CD14-positive monocyte (primary cell): ENCODE data around the gene RAPGEF2. TPM values are rescaled to one million over a fixed set of nuclear protein-coding genes. Genes with fewer than 3 reads are reported as not detected.

ENCODE experiments used
- DNase-seq, 3 donors: peaks; one replicate each; pipeline ENCODE4 v3.0.0-alpha.2; 2011 to 2022
- H2AFZ ChIP-seq: 2 replicates; pipeline ENCODE4 v1.6.0; 2012; ENCODE audit warnings: mild to moderate bottlenecking, low read depth, low read length, inconsistent platforms; ENCODE audit not compliant: insufficient read depth, poor library complexity, severe bottlenecking
- H3K27ac ChIP-seq, 2 donors: 1 replicate in 1 of 2; 2 replicates in 1 of 2; pipeline ENCODE4 v1.5.1; 2012 to 2013; ENCODE audit warnings: low read length in 2 of 2, control low read depth in 1 of 2, inconsistent platforms in 1 of 2, low read depth in 1 of 2, mild to moderate bottlenecking in 1 of 2
- H3K27me3 ChIP-seq, 2 donors: one replicate each; pipeline versions ENCODE4 v1.6.0 to v1.6.1; 2011 to 2013; ENCODE audit warnings: low read length in 2 of 2; ENCODE audit not compliant: control insufficient read depth in 2 of 2, insufficient read depth in 2 of 2
- H3K36me3 ChIP-seq, 2 donors: replicated peaks in 1 of 2; 1 replicate in 1 of 2; 2 replicates in 1 of 2; pipeline versions ENCODE4 v1.5.1 to v1.6.1; 2012 to 2013; ENCODE audit warnings: low read length in 2 of 2, control low read depth in 1 of 2, inconsistent platforms in 1 of 2, mild to moderate bottlenecking in 1 of 2; ENCODE audit not compliant: insufficient read depth in 2 of 2, control insufficient read depth in 1 of 2
- H3K4me1 ChIP-seq, 2 donors: 1 replicate in 1 of 2; 2 replicates in 1 of 2; pipeline versions ENCODE4 v1.5.1 to v1.6.1; 2012 to 2013; ENCODE audit warnings: low read length in 2 of 2, control low read depth in 1 of 2, inconsistent platforms in 1 of 2, mild to moderate bottlenecking in 1 of 2, moderate library complexity in 1 of 2; ENCODE audit not compliant: insufficient read depth in 2 of 2, control insufficient read depth in 1 of 2
- H3K4me2 ChIP-seq: replicated peaks from 2 replicates; pipeline ENCODE3; 2012; ENCODE audit warnings: low read length, moderate library complexity, mild to moderate bottlenecking; ENCODE audit not compliant: poor library complexity, severe bottlenecking; ENCODE audit errors: extremely low read depth
- H3K4me3 ChIP-seq, 3 experiments: fragments of 200-600 bp in 1 of 3; sonication (generic) in 1 of 3; replicated peaks in 1 of 3; 1 replicate in 2 of 3; 2 replicates in 1 of 3; pipeline ENCODE4 v1.5.1; 2011 to 2013; ENCODE audit warnings: low read length in 3 of 3, mild to moderate bottlenecking in 3 of 3, control low read depth in 2 of 3, low read depth in 2 of 3, inconsistent platforms in 1 of 3, moderate library complexity in 1 of 3
- H3K79me2 ChIP-seq: 2 replicates; pipeline ENCODE4 v1.6.0; 2012; ENCODE audit warnings: mild to moderate bottlenecking, control low read depth, inconsistent platforms, low read length, moderate library complexity; ENCODE audit not compliant: insufficient read depth
- H3K9ac ChIP-seq: 2 replicates; pipeline ENCODE4 v1.6.0; 2017; ENCODE audit warnings: low read length, mild to moderate bottlenecking; ENCODE audit not compliant: insufficient read depth, poor library complexity, severe bottlenecking
- H3K9me3 ChIP-seq, 2 donors: replicated peaks in 1 of 2; 1 replicate in 1 of 2; 2 replicates in 1 of 2; pipeline versions ENCODE4 v1.5.1 to v1.6.1; 2012 to 2013; ENCODE audit warnings: low read length in 2 of 2, control low read depth in 1 of 2; ENCODE audit not compliant: control insufficient read depth in 1 of 2, insufficient read depth in 1 of 2
- H4K20me1 ChIP-seq: 2 replicates; pipeline ENCODE4 v1.6.0; 2012; ENCODE audit warnings: mild to moderate bottlenecking, low read length, control low read depth, moderate library complexity; ENCODE audit not compliant: insufficient read depth
- H3K27ac Mint-ChIP-seq, 7 donors: one replicate each; pipeline ENCODE4 v1.8.0; 2020; ENCODE audit warnings: mild to moderate bottlenecking in 7 of 7, mixed read lengths in 7 of 7, moderate library complexity in 6 of 7, inconsistent platforms in 2 of 7
- H3K27me3 Mint-ChIP-seq, 3 donors: one replicate each; pipeline ENCODE4 v1.8.0; 2021 to 2022; ENCODE audit warnings: low read depth in 3 of 3, mild to moderate bottlenecking in 3 of 3, mixed read lengths in 3 of 3, moderate library complexity in 3 of 3, inconsistent platforms in 1 of 3
- H3K36me3 Mint-ChIP-seq, 2 donors: one replicate each; pipeline ENCODE4 v1.8.0; 2020; ENCODE audit warnings: mixed read lengths in 2 of 2, inconsistent platforms in 1 of 2, mild to moderate bottlenecking in 1 of 2
- H3K4me1 Mint-ChIP-seq: one replicate; pipeline ENCODE4 v1.8.0; 2020; ENCODE audit warnings: mild to moderate bottlenecking, mixed read lengths
- H3K4me3 Mint-ChIP-seq, 2 donors: one replicate each; pipeline ENCODE4 v1.8.0; 2020; ENCODE audit warnings: mild to moderate bottlenecking in 2 of 2, mixed read lengths in 2 of 2, moderate library complexity in 1 of 2
- H3K9me3 Mint-ChIP-seq, 7 donors: one replicate each; pipeline ENCODE4 v1.8.0; 2020 to 2022; ENCODE audit warnings: mixed read lengths in 7 of 7, mild to moderate bottlenecking in 6 of 7, moderate library complexity in 6 of 7, inconsistent platforms in 2 of 7
- WGBS: methylation state at CpG from one replicate; pipeline ENCODE4 v1.1.5; 2013; ENCODE audit warnings: missing lambda C conversion rate; ENCODE audit not compliant: insufficient coverage; 5-methylcytosine and 5-hydroxymethylcytosine counted together
- intact Hi-C, 2 donors: fragments of 100-400 bp; cut with micrococcal nuclease; formaldehyde crosslinking; loops; one replicate each; pipeline versions ENCODE4 v1.15.0 to v1.15.1; 2023
- polyA plus RNA-seq, 3 donors: library from polyadenylated mRNA; depleted of rRNA in 1 of 3; unstranded in 2 of 3; stranded (reverse) in 1 of 3; fragments of 300-500 nt in 2 of 3; fragments of >200 nt in 1 of 3; fragmentation: Illumina TruSeq in 2 of 3; gene quantifications; 1 replicate in 2 of 3; 2 replicates in 1 of 3; pipeline ENCODE4 v1.2.3, GENCODE V29; 2012 to 2021
- TF ChIP-seq, protein P1 (sequence below): fragments of 200-600 bp; IDR thresholded peaks from one replicate; pipeline ENCODE4 v1.8.0; 2022; ENCODE audit warnings: antibody characterized with exemption, mild to moderate bottlenecking

RAPGEF2 gene
- polyA plus RNA-seq, 3 donors, result 1.5 to 29.8 (median 2.0) TPM

DNA sequence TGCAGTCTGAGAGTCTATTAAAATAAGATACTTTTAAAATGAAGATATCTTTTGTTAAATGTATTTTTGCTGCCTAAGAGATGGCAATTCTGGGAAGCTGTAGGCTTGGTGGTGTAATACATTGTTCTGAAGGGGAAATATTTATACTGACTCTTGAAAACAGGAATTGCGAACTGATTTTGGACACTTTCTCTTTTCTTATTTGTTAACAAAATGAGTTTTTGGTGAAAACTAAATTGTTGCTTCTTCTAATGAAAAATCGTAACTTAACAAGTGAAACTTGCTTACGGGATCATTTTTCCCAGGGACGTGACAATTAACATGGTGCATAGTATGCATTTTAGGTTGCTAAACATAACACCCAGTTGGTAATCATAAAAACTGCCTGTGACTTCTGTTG, 71.0 kb downstream of the RAPGEF2 start:
- Histone ChIP-seq H3K27me3 (no peaks in the 10 kb centered on the region), H3K36me3 (no peaks in the 10 kb centered on the region), H3K27ac (peak overlapping the region in 1 of 2 donors; percentile 11), H3K9me3 (no peaks in the 10 kb centered on the region), H2AFZ (no peak overlapping the region), H3K79me2 (peaks cover 67% of the 10 kb centered on the region), H4K20me1 (peaks cover 62% of the 10 kb centered on the region), H3K4me2 (peak overlapping the region; percentile 43), H3K4me1 (peaks cover 41 to 53% of the 10 kb centered on the region in 2 donors), H3K4me3 (no peak overlapping the region), H3K9ac (no peak overlapping the region)
- H3K27me3 Mint-ChIP-seq, result no peaks in the 10 kb centered on the region
- H3K27ac Mint-ChIP-seq, result peak overlapping the region in 5 of 7 donors; percentile 26 to 73 (median 58)
- WGBS, result no CpG with 5 or more reads among the region's 4 CpGs
- TF ChIP-seq, protein P1, sequence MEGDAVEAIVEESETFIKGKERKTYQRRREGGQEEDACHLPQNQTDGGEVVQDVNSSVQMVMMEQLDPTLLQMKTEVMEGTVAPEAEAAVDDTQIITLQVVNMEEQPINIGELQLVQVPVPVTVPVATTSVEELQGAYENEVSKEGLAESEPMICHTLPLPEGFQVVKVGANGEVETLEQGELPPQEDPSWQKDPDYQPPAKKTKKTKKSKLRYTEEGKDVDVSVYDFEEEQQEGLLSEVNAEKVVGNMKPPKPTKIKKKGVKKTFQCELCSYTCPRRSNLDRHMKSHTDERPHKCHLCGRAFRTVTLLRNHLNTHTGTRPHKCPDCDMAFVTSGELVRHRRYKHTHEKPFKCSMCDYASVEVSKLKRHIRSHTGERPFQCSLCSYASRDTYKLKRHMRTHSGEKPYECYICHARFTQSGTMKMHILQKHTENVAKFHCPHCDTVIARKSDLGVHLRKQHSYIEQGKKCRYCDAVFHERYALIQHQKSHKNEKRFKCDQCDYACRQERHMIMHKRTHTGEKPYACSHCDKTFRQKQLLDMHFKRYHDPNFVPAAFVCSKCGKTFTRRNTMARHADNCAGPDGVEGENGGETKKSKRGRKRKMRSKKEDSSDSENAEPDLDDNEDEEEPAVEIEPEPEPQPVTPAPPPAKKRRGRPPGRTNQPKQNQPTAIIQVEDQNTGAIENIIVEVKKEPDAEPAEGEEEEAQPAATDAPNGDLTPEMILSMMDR, result no peak
- H3K4me3 Mint-ChIP-seq, result peak overlapping the region; percentile 56 to 81
- intact Hi-C loops, result loop anchor here (10.0 kb wide), 2 partner anchors 69 to 319 kb away; partner anchors contain the start of gene RAPGEF2 (in 1 of the 2)
- DNase-seq, result peak in 1 of 3 donors; percentile 25
- H3K36me3 Mint-ChIP-seq, result no peaks in the 10 kb centered on the region
- peaks cover 60% of the 10 kb centered on the region for H3K4me1 Mint-ChIP-seq
- H3K9me3 Mint-ChIP-seq, result no peaks in the 10 kb centered on the region

GRCh38 chr4:159174645-159175084, 71.8 kb downstream of the RAPGEF2 start:
- H3K9ac ChIP-seq, result no peak overlapping the region
- no peak overlapping the region for H2AFZ ChIP-seq
- H3K9me3 Mint-ChIP-seq, result no peaks in the 10 kb centered on the region
- H3K27ac Mint-ChIP-seq, result no peak overlapping the region
- H3K27ac ChIP-seq, result no peak overlapping the region
- H3K4me2 ChIP-seq, result no peak overlapping the region
- peaks cover 67% of the 10 kb centered on the region for H3K4me1 Mint-ChIP-seq
- H3K27me3 ChIP-seq, result no peaks in the 10 kb centered on the region
- H3K36me3 Mint-ChIP-seq, result no peaks in the 10 kb centered on the region
- H3K4me1 ChIP-seq, result peaks cover 49 to 61% of the 10 kb centered on the region in 2 donors
- H3K9me3 ChIP-seq, result no peaks in the 10 kb centered on the region
- no peaks in the 10 kb centered on the region for H3K27me3 Mint-ChIP-seq
- H3K4me3 Mint-ChIP-seq, result no peak overlapping the region
- no peak overlapping the region for H3K4me3 ChIP-seq
- peaks cover 73% of the 10 kb centered on the region for H3K79me2 ChIP-seq
- H4K20me1 ChIP-seq, result peaks cover 54% of the 10 kb centered on the region
- no peak for DNase-seq
- intact Hi-C loops, result loop anchor here (5.0 to 10.0 kb wide), 4 partner anchors 70 to 320 kb away; partner anchors contain the start of gene RAPGEF2 (in 2 of the 2)
- no CpG with 5 or more reads among the region's 2 CpGs for WGBS
- TF ChIP-seq, protein P1, result no peak
- H3K36me3 ChIP-seq, result no peaks in the 10 kb centered on the region
